Mononuclear cell (primary cell): ENCODE results near the gene ARL16. TPM values are rescaled to one million over a fixed set of nuclear protein-coding genes. Genes with fewer than 3 reads are reported as not detected.
A peak's percentile ranks its signal among the peaks of the same experiment; 100 is the strongest.

Experiments used
- H3K27me3 ChIP-seq: 2 replicates; pipeline ENCODE4 v1.6.0; 2011; ENCODE audit warnings: low read length, control low read depth; ENCODE audit not compliant: insufficient read depth
- H3K4me1 ChIP-seq: 2 replicates; pipeline ENCODE4 v1.5.1; 2011; ENCODE audit warnings: mild to moderate bottlenecking, low read length, control low read depth; ENCODE audit not compliant: insufficient read depth
- H3K4me3 ChIP-seq: 2 replicates; pipeline ENCODE4 v1.5.1; 2011; ENCODE audit warnings: mild to moderate bottlenecking, low read length, moderate library complexity
- H3K9me3 ChIP-seq: 2 replicates; pipeline ENCODE4 v1.5.1; 2011; ENCODE audit warnings: low read depth, mild to moderate bottlenecking, control low read depth, low read length
- total RNA-seq: library from RNA; depleted of rRNA; stranded (reverse); fragments of >200 nt; gene quantifications from one replicate; pipeline ENCODE4 v1.2.3, GENCODE V29; 2012

The ARL16 gene, protein sequence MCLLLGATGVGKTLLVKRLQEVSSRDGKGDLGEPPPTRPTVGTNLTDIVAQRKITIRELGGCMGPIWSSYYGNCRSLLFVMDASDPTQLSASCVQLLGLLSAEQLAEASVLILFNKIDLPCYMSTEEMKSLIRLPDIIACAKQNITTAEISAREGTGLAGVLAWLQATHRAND
- total RNA-seq: 15.5 TPM

- no peaks in the 10 kb centered on the region for H3K9me3 ChIP-seq
- peak within 1 kb of the TSS; percentile 78 for H3K4me3 ChIP-seq
- no peaks in the 10 kb centered on the region for H3K27me3 ChIP-seq
- H3K4me1 ChIP-seq: peaks cover 26% of the 10 kb centered on the region
These were observed at the start of gene ARL16, which contains the start of gene HGS for GRCh38 chr17:81683584-81684441. Gene ARL16, minus strand, starts transcription at chr17:81683797. Its CDS starts 44 bp downstream, at chr17:81683753. Gene HGS, plus strand, starts transcription at chr17:81684011. Its CDS starts 56 bp downstream, at chr17:81684067.

DNA sequence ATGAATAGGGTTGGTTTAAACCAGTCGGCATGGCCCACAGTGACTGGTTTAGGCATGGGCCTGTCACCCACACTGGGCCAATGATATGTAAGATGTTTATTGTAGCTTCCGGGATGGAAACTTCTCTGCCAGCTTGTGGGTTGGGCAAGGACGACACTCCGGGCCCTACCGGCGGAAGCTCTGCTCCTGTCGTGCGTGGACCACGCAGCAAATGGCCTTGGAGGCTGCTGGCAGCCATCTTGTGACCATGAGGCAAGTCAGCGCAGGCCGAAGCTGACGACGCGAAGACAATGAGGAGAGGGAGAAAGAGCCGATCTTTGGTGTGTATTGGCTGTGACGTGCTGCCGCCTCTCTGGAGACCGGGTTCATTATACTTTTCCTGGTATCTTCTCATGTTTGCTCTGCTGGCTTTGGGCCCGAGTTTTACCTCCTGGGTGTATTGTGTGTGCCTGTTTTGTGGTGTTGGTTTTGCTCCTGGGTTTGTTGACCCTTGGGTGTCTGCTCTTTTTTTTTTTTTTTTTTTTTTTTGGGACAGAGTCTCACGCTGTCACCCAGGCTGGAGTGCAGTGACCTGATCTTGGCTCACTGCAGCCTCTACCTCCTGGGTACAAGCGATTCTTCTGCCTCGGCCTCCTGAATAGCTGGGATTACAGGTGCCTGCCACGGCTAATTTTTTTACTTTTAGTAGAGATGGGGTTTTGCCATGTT, 43.9 kb upstream of the ARL16 start:
- H3K9me3 ChIP-seq: no peaks in the 10 kb centered on the region
- no peaks in the 10 kb centered on the region for H3K4me1 ChIP-seq
- H3K27me3 ChIP-seq: no peaks in the 10 kb centered on the region
- H3K4me3 ChIP-seq: no peak overlapping the region

GRCh38 chr17:81726004-81726403, 42.4 kb upstream of the ARL16 start:
- Histone ChIP-seq H3K4me1 (no peaks in the 10 kb centered on the region), H3K9me3 (no peaks in the 10 kb centered on the region), H3K4me3 (no peak overlapping the region), H3K27me3 (no peaks in the 10 kb centered on the region)

GRCh38 chr17:81725439-81725838, 41.8 kb upstream of the ARL16 start:
- H3K4me3 ChIP-seq: no peak overlapping the region
- no peaks in the 10 kb centered on the region for H3K27me3 ChIP-seq
- no peaks in the 10 kb centered on the region for H3K9me3 ChIP-seq
- no peaks in the 10 kb centered on the region for H3K4me1 ChIP-seq

GRCh38 chr17:81723651-81724209, 40.1 kb upstream of the ARL16 start:
- H3K4me1 ChIP-seq: no peaks in the 10 kb centered on the region
- no peak overlapping the region for H3K4me3 ChIP-seq
- H3K27me3 ChIP-seq: no peaks in the 10 kb centered on the region
- no peaks in the 10 kb centered on the region for H3K9me3 ChIP-seq

GRCh38 chr17:81722184-81723120, 38.9 kb upstream of the ARL16 start:
- no peaks in the 10 kb centered on the region for H3K9me3 ChIP-seq
- no peak overlapping the region for H3K4me3 ChIP-seq
- no peaks in the 10 kb centered on the region for H3K4me1 ChIP-seq
- H3K27me3 ChIP-seq: no peaks in the 10 kb centered on the region

DNA sequence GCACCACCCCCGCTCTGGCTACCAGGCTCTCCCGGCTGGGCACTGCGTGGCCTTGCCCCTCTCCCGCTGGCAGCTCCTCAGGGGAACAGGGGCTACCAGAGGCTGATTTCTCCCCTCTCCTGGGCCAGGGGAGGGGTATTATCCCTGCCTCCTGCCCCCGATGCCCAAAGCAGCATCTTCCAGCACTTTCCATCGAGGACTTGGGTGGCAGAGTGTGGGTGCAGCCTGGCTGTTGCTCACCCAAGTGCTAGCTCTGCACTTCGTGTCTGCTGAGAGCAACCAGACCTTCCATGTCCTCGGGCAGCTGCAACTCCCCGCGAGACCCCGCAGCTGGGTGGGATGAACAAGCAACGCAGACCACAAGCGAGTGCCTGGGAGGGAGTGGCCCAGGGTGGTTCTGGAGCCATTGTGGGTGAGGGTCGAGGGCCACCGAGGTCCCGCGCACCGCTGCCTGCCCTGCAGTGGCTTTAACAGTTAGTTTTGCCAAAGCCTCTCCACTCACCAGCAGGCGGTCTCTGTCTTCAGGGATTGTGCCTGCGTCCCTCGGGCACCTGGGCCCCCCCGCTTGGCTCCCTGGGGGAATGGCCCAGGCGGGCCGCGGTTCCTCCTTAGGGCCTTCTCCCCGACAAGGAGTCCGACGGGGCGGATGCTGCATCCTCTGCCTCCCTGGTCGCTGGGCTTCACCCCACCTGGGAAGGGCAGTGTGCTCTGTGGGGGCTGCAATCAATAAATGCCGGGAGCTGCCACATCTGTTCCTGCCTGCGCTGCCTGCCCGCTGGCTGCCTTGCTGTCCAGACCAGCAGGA, 36.9 kb upstream of the ARL16 start:
- Histone ChIP-seq H3K4me3 (no peak overlapping the region), H3K9me3 (no peaks in the 10 kb centered on the region), H3K27me3 (no peaks in the 10 kb centered on the region), H3K4me1 (no peaks in the 10 kb centered on the region)

- no peak overlapping the region for H3K4me3 ChIP-seq
- H3K4me1 ChIP-seq: no peaks in the 10 kb centered on the region
- H3K9me3 ChIP-seq: no peaks in the 10 kb centered on the region
- no peaks in the 10 kb centered on the region for H3K27me3 ChIP-seq
These were observed 36.0 kb upstream of the ARL16 start for GRCh38 chr17:81719410-81720266.

DNA sequence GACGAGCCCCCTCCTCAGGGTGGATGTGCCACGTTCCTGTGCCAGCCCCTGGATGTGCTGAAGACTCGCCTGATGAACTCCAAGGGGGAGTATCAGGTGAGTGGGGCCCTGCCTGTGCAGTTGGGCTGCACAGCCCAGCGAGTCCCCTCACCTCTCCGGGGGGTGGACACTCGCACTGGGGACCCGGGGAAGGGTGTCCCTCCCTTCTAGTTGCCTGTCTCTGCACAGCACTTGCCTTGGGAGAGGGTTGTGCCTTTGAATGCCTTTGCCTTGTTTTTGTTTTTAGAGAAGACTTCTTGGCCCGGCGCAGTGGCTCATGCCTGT, 34.1 kb upstream of the ARL16 start:
- Histone ChIP-seq H3K27me3 (no peaks in the 10 kb centered on the region), H3K9me3 (no peaks in the 10 kb centered on the region), H3K4me3 (no peak overlapping the region), H3K4me1 (peaks cover 6% of the 10 kb centered on the region)

- Histone ChIP-seq H3K4me3 (no peak overlapping the region), H3K27me3 (no peaks in the 10 kb centered on the region), H3K9me3 (no peaks in the 10 kb centered on the region), H3K4me1 (peaks cover 11% of the 10 kb centered on the region)
These were observed 33.6 kb upstream of the ARL16 start for GRCh38 chr17:81717049-81717765.

DNA sequence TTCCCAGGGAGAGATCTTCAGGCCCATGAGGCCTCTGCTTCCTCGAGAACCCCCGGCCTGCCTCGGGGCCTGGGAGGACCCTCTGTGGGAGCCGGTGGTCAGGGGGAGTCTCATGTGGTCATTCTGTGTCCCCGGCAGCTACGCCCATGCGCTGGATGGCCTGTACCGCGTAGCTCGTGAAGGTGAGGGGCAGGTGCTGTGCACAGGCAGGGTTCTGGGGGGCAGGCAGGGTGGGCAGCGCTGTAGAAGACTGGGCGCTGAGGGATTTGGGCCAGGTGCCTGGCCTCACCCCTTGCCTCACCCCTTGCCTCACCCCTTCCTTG, 33.0 kb upstream of the ARL16 start:
- no peaks in the 10 kb centered on the region for H3K27me3 ChIP-seq
- no peaks in the 10 kb centered on the region for H3K9me3 ChIP-seq
- H3K4me3 ChIP-seq: no peak overlapping the region
- peaks cover 12% of the 10 kb centered on the region for H3K4me1 ChIP-seq

DNA sequence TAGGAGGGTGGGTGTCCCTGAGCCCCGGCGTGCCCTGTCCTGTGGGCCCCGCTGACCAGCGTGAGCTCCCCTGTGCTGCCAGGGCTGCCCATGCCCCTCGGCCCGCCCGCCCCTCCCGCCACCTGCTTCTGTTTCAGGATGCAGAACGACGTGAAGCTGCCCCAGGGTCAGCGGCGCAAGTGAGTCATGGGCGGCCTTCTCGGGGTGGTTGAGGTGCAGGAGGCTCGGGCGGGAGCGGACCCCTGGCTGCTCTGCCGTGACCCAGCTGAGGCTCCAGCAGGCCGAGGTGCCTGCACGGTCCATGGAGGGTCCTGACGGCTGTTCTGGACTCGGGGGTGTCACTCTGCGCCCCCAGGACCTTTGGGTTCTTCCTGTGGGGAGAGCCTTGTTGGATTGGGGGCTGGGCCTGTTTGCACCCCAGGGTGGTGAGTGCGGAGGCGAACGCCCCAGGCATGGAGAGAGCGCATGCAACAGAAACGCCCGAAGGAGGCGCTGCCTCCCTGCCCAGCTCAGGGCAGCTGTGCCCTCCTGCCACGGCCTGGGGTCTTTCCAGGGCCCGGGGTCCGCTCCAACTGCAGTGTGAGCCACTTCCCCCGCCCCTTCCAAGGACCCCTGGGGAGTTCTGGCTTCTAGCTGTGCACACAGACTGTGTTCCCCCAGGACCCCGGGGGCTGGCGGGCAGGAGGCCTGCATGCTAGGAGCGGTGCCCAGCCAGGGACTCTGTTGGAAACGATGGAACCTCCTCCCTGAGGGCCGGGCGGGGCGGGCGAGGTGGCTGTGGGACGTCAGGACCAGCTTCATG, 32.5 kb upstream of the ARL16 start:
- no peak overlapping the region for H3K4me3 ChIP-seq
- no peaks in the 10 kb centered on the region for H3K9me3 ChIP-seq
- H3K27me3 ChIP-seq: no peaks in the 10 kb centered on the region
- H3K4me1 ChIP-seq: peaks cover 18% of the 10 kb centered on the region
